Panc1 (cell line): ENCODE measurements around the gene MRPL4. TPM values are rescaled to one million over a fixed set of nuclear protein-coding genes. Genes with fewer than 3 reads are reported as not detected.

Experiments used
- ATAC-seq: fragments of 200-7000 bp; cut with Tn5 transposase; 2 replicates; pipeline ENCODE4 v1.9.1; 2020; ENCODE audit warnings: mild to moderate bottlenecking, moderate library complexity
- BruUV-seq: library from RNA; stranded (reverse); fragments of 400-500 nt; replicated peaks from 2 replicates; lab custom pipeline; 2021; lab: Mats Ljungman, UMichigan
- CTCF ChIA-PET: fragments of 300-600 bp; sonication (Branson Sonifier 250); formaldehyde crosslinking; loops from one replicate; lab custom pipeline; 2022; ENCODE audit warnings: antibody characterized with exemption; lab: Charles Lee
- POLR2A ChIA-PET: fragments of 300-600 bp; sonication (Branson Sonifier 250); formaldehyde crosslinking; loops from one replicate; lab custom pipeline; 2022; ENCODE audit warnings: antibody characterized with exemption; lab: Charles Lee
- DNase-seq: peaks from one replicate; pipeline ENCODE4 v3.0.0-alpha.2; 2010; ENCODE audit warnings: low read depth, low spot score
- H3K27ac ChIP-seq: 2 replicates; pipeline ENCODE4 v1.5.1; 2011; ENCODE audit warnings: mild to moderate bottlenecking, low read length, inconsistent platforms
- H3K27me3 ChIP-seq: fragments of 200-500 bp; sonication (Bioruptor generic); 2 replicates; pipeline ENCODE4 v1.6.0; 2014; ENCODE audit warnings: low read length, inconsistent platforms; ENCODE audit not compliant: control insufficient read depth, insufficient read depth
- H3K36me3 ChIP-seq: fragments of 200-500 bp; sonication (Bioruptor generic); 2 replicates; pipeline ENCODE4 v1.5.1; 2014; ENCODE audit warnings: inconsistent platforms, mild to moderate bottlenecking, low read length, moderate library complexity; ENCODE audit not compliant: control insufficient read depth, insufficient read depth
- H3K4me1 ChIP-seq: 2 replicates; pipeline ENCODE4 v1.5.1; 2011; ENCODE audit warnings: inconsistent platforms, mild to moderate bottlenecking, low read length, moderate library complexity; ENCODE audit not compliant: control insufficient read depth, insufficient read depth
- H3K4me3 ChIP-seq, 2 experiments: 2 replicates each; pipeline ENCODE4 v1.5.1; 2011 to 2012; ENCODE audit warnings: low read depth in 2 of 2, low read length in 2 of 2, mild to moderate bottlenecking in 2 of 2, inconsistent platforms in 1 of 2, moderate library complexity in 1 of 2
- H3K9me3 ChIP-seq: fragments of 200-500 bp; sonication (Bioruptor generic); 2 replicates; pipeline ENCODE4 v1.5.1; 2014; ENCODE audit warnings: low read depth, mild to moderate bottlenecking, inconsistent platforms, low read length, moderate library complexity; ENCODE audit not compliant: control insufficient read depth, insufficient read depth
- POLR2AphosphoS5 ChIP-seq: IDR thresholded peaks from 2 replicates; pipeline ENCODE4 v1.6.1; 2012; ENCODE audit warnings: mild to moderate bottlenecking, low read depth, low read length, moderate library complexity
- SIN3A ChIP-seq: IDR thresholded peaks from 2 replicates; pipeline ENCODE4 v1.6.1; 2012; ENCODE audit warnings: low read depth, mild to moderate bottlenecking, low read length, moderate library complexity, borderline replicate concordance; ENCODE audit not compliant: insufficient read depth
- TCF7L2 ChIP-seq: IDR thresholded peaks from 2 replicates; pipeline ENCODE4 v1.6.1; 2011; ENCODE audit warnings: mild to moderate bottlenecking, low read depth, low read length, inconsistent platforms
- in situ Hi-C: cut with HindIII; loops from 2 replicates; pipeline ENCODE4 v1.10.0; 2016; ENCODE audit warnings: low sequenced_read_pairs, low pct_unique_long_range_greater_than_20kb
- intact Hi-C: fragments of 100-400 bp; cut with micrococcal nuclease; formaldehyde crosslinking; loops from one replicate; pipeline ENCODE4 v1.10.0; 2022; ENCODE audit not compliant: unreplicated experiment
- total RNA-seq: library from RNA; stranded (reverse); gene quantifications from one replicate; pipeline ENCODE4 v1.2.1, GENCODE V29; 2021; ENCODE audit not compliant: unreplicated experiment
- TF ChIP-seq, protein P1 (sequence below), 2 experiments: IDR thresholded peaks; 2 replicates each; pipeline ENCODE4 v1.6.1; 2011 to 2012; ENCODE audit warnings: low read depth in 2 of 2, control low read depth in 1 of 2, low read length in 1 of 2, mild to moderate bottlenecking in 1 of 2, moderate library complexity in 1 of 2; ENCODE audit not compliant: insufficient read depth in 1 of 2
- TF ChIP-seq, protein P2 (sequence below): fragments of 450-650 bp; IDR thresholded peaks from 2 replicates; pipeline ENCODE4 v1.5.1; 2017; ENCODE audit warnings: mild to moderate bottlenecking

The MRPL4 gene
- total RNA-seq, 1 experiment from 2014 or later = 62.8 TPM

DNA sequence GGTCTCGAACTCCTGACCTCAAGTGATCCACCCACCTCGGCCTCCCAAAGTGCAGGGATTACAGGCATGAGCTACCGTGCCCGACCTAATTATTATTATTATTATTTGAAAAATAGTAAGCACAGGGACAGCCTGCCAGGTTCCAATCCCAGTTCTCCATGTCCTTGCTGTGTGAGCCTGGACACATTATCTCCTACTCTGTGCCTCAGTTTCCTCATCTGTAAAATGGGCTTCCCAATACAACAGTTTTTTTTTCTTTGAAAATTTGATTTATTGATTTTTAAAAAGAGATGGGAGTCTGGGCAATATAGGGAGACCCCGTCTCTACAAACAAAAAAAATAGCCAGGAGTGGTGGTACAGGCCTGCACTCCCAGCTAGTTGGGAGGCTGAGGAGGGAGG, 54.3 kb downstream of the MRPL4 start:
- H3K4me1 ChIP-seq = no peaks in the 10 kb centered on the region
- TF ChIP-seq, protein P1, sequence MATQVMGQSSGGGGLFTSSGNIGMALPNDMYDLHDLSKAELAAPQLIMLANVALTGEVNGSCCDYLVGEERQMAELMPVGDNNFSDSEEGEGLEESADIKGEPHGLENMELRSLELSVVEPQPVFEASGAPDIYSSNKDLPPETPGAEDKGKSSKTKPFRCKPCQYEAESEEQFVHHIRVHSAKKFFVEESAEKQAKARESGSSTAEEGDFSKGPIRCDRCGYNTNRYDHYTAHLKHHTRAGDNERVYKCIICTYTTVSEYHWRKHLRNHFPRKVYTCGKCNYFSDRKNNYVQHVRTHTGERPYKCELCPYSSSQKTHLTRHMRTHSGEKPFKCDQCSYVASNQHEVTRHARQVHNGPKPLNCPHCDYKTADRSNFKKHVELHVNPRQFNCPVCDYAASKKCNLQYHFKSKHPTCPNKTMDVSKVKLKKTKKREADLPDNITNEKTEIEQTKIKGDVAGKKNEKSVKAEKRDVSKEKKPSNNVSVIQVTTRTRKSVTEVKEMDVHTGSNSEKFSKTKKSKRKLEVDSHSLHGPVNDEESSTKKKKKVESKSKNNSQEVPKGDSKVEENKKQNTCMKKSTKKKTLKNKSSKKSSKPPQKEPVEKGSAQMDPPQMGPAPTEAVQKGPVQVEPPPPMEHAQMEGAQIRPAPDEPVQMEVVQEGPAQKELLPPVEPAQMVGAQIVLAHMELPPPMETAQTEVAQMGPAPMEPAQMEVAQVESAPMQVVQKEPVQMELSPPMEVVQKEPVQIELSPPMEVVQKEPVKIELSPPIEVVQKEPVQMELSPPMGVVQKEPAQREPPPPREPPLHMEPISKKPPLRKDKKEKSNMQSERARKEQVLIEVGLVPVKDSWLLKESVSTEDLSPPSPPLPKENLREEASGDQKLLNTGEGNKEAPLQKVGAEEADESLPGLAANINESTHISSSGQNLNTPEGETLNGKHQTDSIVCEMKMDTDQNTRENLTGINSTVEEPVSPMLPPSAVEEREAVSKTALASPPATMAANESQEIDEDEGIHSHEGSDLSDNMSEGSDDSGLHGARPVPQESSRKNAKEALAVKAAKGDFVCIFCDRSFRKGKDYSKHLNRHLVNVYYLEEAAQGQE (IDR thresholded peaks at IDR 0.05; ENCODE audit: insufficient read depth in 1 of 2, low read depth in 2 of 2, low read length in 1 of 2) = no peak
- TF ChIP-seq SIN3A = no peak
- TF ChIP-seq, protein P2, sequence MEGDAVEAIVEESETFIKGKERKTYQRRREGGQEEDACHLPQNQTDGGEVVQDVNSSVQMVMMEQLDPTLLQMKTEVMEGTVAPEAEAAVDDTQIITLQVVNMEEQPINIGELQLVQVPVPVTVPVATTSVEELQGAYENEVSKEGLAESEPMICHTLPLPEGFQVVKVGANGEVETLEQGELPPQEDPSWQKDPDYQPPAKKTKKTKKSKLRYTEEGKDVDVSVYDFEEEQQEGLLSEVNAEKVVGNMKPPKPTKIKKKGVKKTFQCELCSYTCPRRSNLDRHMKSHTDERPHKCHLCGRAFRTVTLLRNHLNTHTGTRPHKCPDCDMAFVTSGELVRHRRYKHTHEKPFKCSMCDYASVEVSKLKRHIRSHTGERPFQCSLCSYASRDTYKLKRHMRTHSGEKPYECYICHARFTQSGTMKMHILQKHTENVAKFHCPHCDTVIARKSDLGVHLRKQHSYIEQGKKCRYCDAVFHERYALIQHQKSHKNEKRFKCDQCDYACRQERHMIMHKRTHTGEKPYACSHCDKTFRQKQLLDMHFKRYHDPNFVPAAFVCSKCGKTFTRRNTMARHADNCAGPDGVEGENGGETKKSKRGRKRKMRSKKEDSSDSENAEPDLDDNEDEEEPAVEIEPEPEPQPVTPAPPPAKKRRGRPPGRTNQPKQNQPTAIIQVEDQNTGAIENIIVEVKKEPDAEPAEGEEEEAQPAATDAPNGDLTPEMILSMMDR = no peak
- no peak for TF ChIP-seq TCF7L2
- no peak for TF ChIP-seq POLR2AphosphoS5
- DNase-seq = no peak
- ATAC-seq = no peak
- in situ Hi-C loops = no loop called here
- no peak overlapping the region for H3K4me3 ChIP-seq
- no TSS peak for BruUV-seq
- ChIA-PET CTCF (no interaction called here), POLR2A (interaction anchor here (0.6 kb wide), 1 partner anchor 8 kb away, joined by 6 read pairs; no protein-coding TSS in a partner anchor)
- H3K9me3 ChIP-seq = no peaks in the 10 kb centered on the region
- H3K27me3 ChIP-seq = no peaks in the 10 kb centered on the region
- H3K36me3 ChIP-seq = no peaks in the 10 kb centered on the region
- intact Hi-C loops = no loop called here
- no peak overlapping the region for H3K27ac ChIP-seq

DNA sequence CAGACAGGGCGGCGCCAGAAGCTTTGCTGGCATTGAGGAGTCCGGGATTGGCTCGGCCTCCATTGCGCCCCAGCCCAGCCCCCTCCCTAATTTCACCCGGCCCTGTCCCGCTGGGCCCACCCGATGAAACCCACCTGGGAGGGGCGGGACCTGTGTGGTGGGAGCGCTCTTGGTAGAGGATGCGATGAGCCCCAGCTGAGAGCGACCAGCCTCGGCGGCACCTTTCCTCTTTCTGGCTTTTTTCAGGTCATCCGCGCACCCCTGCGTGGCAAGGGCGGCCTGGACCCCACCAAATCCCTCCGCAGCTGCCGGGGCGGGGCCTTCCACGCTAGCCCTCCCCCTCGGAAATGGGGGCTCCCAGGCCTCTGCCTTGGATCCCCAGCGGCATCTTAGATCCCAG, 57.4 kb downstream of the MRPL4 start, which contains the start of gene ZGLP1:
Gene ZGLP1 (minus strand): TSS at position 393 of the 400 bp plus-strand sequence.
- DNase-seq = no peak
- H3K36me3 ChIP-seq = no peaks in the 10 kb centered on the region
- H3K27ac ChIP-seq = no peak within 1 kb of the TSS
- TF ChIP-seq, protein P1 (IDR thresholded peaks at IDR 0.05; ENCODE audit: insufficient read depth in 1 of 2, low read depth in 2 of 2, low read length in 1 of 2) = no peak
- TF ChIP-seq POLR2AphosphoS5 = no peak
- TF ChIP-seq TCF7L2 = no peak
- TF ChIP-seq SIN3A = no peak
- TF ChIP-seq, protein P2 = no peak
- intact Hi-C loops = no loop called here
- ChIA-PET POLR2A (no interaction called here), CTCF (interaction anchor here (0.6 kb wide), 1 partner anchor 134 kb away, joined by 6 read pairs; no protein-coding TSS in a partner anchor)
- H3K27me3 ChIP-seq = no peaks in the 10 kb centered on the region
- in situ Hi-C loops = no loop called here
- BruUV-seq = no TSS peak
- H3K9me3 ChIP-seq = no peaks in the 10 kb centered on the region
- no peaks in the 10 kb centered on the region for H3K4me1 ChIP-seq
- ATAC-seq = no peak
- H3K4me3 ChIP-seq = no peak within 1 kb of the TSS
